Measurements from ENCODE around the gene OLFM2.
"Not testable (repeated sequence)": the region's sequence is repeated elsewhere in the genome, so short reads cannot be mapped to it uniquely, and the experiment has no call there.

Gene OLFM2

GRCh38 chr19:9941231-9941630 is 4.9 kb upstream of the OLFM2 start:
- FAIRE-seq, result no peak

DNA sequence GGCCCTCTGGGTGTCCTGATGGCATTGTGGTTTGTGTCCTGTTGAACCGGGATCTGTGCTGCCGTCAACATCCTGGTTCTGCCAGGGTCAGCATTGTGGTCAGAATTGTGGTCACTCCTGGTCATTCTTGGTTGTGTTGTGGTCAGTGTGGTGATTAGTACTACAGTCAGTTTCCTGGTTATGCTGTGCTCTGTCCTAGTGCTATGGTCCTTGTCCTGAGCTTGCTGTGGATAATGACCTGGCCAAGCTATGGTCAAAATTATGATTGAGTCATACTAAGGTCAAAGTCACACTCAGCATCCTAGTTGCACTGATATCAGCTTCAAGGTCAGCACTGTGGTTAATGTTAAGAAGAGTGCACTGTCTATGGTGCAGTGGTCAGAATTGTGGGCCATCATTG is 4.5 kb upstream of the OLFM2 start:
- FAIRE-seq, result no peak

GRCh38 chr19:9939301-9939913 is 3.1 kb upstream of the OLFM2 start:
- FAIRE-seq, result no peak

GRCh38 chr19:9937001-9937411 is 691 bp upstream of the OLFM2 start:
- no peak for FAIRE-seq

GRCh38 chr19:9935506-9936325 is 599 bp downstream of the OLFM2 start:
- FAIRE-seq, result no peak

- FAIRE-seq, result no peak
Observed at GRCh38 chr19:9934132-9934950, 2.0 kb downstream of the OLFM2 start.

DNA sequence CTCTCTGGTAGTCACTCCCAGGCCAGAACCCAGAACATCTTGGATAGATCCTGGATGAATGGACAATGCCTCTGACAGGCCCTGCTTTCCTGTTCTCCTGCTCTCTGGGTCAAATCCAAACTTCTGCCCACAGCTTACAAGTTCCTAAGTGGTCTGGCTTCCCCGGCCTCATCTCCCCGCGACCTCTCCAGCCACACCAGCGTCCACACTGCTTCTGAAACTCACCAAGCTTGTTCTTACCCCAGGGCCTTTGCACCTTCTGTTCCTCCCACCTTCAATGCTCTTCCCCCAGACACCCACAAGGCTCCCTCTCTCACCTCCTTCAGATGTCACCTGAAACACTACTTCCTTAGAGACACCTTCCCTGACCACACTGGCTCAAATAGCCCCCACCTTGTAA is 3.5 kb downstream of the OLFM2 start:
- no peak for FAIRE-seq

- no peak for FAIRE-seq
Observed at GRCh38 chr19:9931629-9932028, 4.7 kb downstream of the OLFM2 start.

- no peak for FAIRE-seq
Observed at GRCh38 chr19:9923440-9923839, 12.9 kb downstream of the OLFM2 start.

- FAIRE-seq, result not testable (repeated sequence)
Observed at GRCh38 chr19:9922782-9923379, 13.4 kb downstream of the OLFM2 start.

GRCh38 chr19:9917321-9917720 is 19.0 kb downstream of the OLFM2 start:
- peak; percentile 68 for FAIRE-seq

- no peak for FAIRE-seq
Observed at GRCh38 chr19:9916719-9917118, 19.6 kb downstream of the OLFM2 start.

- FAIRE-seq, result no peak
Observed at GRCh38 chr19:9914315-9915207, 21.8 kb downstream of the OLFM2 start.

GRCh38 chr19:9914001-9914314 is 22.4 kb downstream of the OLFM2 start:
- no peak for FAIRE-seq

DNA sequence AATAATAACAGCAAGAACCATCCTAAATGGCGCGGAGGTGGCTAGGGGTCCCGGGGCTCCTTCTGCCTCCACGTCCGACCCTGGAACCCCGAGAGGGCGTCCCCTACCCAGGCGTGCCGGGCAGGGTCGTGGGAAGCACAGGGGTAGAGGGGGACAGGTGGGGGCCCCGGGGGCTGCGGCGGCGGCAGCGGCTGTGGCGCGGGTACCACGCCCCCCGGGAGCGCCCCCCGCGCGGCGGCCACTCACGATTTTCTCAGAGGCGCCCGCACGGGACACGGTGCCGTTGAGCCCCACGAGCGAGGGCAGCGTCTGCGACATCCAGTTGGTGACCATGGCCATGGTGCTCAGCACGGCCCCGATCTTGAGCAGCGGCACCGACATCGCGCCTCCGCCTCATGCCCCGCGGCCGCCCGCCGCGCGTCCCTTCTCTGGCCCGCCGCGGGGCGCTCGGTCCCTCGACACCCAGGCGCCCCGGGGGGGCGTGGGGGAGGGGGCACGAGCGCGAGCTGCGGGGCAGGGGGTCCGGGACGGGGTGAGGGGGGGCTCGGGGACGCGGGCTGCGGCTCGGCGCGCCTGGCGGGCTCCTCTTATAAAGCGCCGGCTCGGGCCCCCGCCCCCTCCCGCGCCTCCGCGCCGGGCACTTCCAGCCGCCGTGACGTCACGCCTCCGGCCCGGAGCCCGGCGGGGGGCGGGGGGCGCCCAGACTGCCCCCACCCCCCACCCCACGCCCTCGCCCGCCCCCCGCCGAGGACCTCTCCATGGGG is 22.9 kb downstream of the OLFM2 start:
- no peak for FAIRE-seq

GRCh38 chr19:9912551-9913236 is 23.6 kb downstream of the OLFM2 start:
- no peak for FAIRE-seq

GRCh38 chr19:9911524-9912185 is 24.7 kb downstream of the OLFM2 start:
- FAIRE-seq, result no peak

DNA sequence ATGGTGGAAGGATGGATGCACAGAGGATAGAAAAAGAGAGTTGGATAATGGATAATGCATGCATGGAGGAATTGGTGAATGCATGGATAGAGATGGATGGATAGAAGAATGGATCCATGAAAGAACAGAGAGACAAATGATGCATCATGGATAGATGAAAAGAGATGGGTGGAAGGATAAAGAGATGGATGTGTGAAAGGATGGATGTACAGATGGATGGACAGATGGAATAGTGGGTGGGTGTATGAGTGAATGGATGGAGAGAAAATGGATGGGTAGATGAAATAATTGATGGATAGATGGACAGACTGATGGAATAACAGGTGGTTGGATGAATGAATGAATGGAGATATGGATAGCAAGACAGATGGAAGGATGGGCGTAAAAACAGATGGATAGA is 25.7 kb downstream of the OLFM2 start:
- FAIRE-seq, result no peak

GRCh38 chr19:9909251-9909650 is 27.1 kb downstream of the OLFM2 start:
- FAIRE-seq, result no peak

DNA sequence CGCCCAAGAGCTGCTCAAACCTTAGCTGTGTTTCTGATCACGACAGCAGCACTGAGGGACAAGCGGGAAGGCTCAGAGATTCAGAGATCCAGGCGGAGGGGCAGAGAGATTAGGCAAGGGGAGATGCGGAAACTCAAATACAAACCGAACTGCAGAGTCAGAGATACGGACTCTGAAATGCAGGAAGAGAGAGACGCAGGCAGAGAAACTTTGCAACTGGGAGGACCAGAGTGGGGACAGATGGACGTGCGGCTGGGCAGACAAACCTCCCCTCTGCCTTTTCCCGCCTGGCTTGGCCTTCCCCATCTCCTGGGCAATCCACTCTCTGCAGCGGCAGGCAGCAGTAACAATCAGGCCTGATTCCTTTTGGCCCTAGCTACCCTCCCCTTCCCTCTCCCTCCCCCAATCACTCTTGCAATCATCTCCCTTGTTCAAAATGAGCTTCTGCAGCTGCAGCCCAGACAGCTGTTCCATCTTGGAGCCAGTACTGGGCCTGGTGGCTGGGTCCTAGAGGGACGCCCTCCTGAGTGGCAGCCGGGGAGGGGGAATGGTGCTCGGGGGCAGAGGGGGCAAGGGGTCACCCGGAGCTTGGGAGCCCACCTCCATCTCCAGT is 29.7 kb downstream of the OLFM2 start:
- no peak for FAIRE-seq

Data from A204.1 (cell line).